Left lung (tissue), 10 donors: ENCODE data around the gene WDR26. TPM values are rescaled to one million over a fixed set of nuclear protein-coding genes. Genes with fewer than 3 reads are reported as not detected.

Source experiments
- ATAC-seq: fragments of 200-7000 bp; cut with Tn5 transposase; one replicate; pipeline ENCODE4 v1.9.1; 2020; ENCODE audit warnings: moderate library complexity
- DNase-seq, 4 donors: peaks; one replicate each; pipeline ENCODE4 v3.0.0-alpha.2; 2013 to 2020
- H3K27ac ChIP-seq, 2 donors: fragments of 200-600 bp; sonication (generic) in 1 of 2; one replicate each; pipeline versions ENCODE4 v1.5.0 to v1.8.0; 2020 to 2021
- H3K27me3 ChIP-seq, 2 donors: fragments of 200-600 bp; sonication (generic) in 1 of 2; one replicate each; pipeline versions ENCODE4 v1.5.0 to v1.8.0; 2020 to 2021
- H3K36me3 ChIP-seq, 2 donors: fragments of 200-600 bp; sonication (generic) in 1 of 2; one replicate each; pipeline versions ENCODE4 v1.5.0 to v1.8.0; 2020 to 2021
- H3K4me1 ChIP-seq, 2 donors: fragments of 200-600 bp; one replicate each; pipeline ENCODE4 v1.8.0; 2021
- H3K4me3 ChIP-seq, 2 donors: fragments of 200-600 bp; sonication (generic) in 1 of 2; one replicate each; pipeline versions ENCODE4 v1.5.0 to v1.8.0; 2020 to 2021; ENCODE audit warnings: mild to moderate bottlenecking in 1 of 2
- H3K9me3 ChIP-seq, 2 donors: fragments of 200-600 bp; sonication (generic) in 1 of 2; one replicate each; pipeline versions ENCODE4 v1.5.0 to v1.8.0; 2020 to 2021
- CTCF ChIP-seq, 2 donors: fragments of 200-600 bp; sonication (generic) in 1 of 2; IDR thresholded peaks; one replicate each; pipeline versions ENCODE4 v1.5.0 to v1.8.0; 2021; ENCODE audit warnings: antibody characterized with exemption in 2 of 2
- intact Hi-C, 2 donors: fragments of 100-400 bp; cut with DNase I; formaldehyde crosslinking; loops; one replicate each; pipeline versions ENCODE4 v1.11.2 to v1.14.2; 2022
- polyA plus RNA-seq, 6 donors: library from polyadenylated mRNA; unstranded; fragments of 120-200 nt; gene quantifications; one replicate each; pipeline ENCODE4 v1.2.1, GENCODE V29; 2013; ENCODE audit not compliant: insufficient read length in 6 of 6
- total RNA-seq, 2 donors: library from RNA; stranded (reverse); fragmentation: NEBNext Ultra II Directional; extraction: Animal tissue kit (Norgen Biotek cat#: 25700); gene quantifications; one replicate each; pipeline ENCODE4 v1.2.1, GENCODE V29; 2021
- donor health status: DM: no; HTN: yes; CAD: no.
- donor health status: DM: no; HTN: no; CAD: no.

The WDR26 gene
- total and polyA plus RNA-seq, 8 donors: 84.5 to 108 (median 97.5) TPM

- intact Hi-C loops: no loop called here
- peak in 1 of 4 donors; percentile 46 for DNase-seq
Observed at GRCh38 chr1:224435318-224435763, 744 bp upstream of the WDR26 start.

GRCh38 chr1:224433701-224434672 is 610 bp downstream of the WDR26 start:
- ATAC-seq (peak; percentile 16), DNase-seq (peak; percentile 27 to 90 (median 52))
- Histone ChIP-seq H3K27ac (peak overlapping the region; percentile 94 to 96), H3K9me3 (no peaks in the 10 kb centered on the region), H3K4me1 (peaks cover 33 to 60% of the 10 kb centered on the region in 2 donors), H3K27me3 (no peaks in the 10 kb centered on the region), H3K36me3 (peaks cover 0 to 10% of the 10 kb centered on the region in 2 donors), H3K4me3 (peak overlapping the region; percentile 72 to 93)
- TF ChIP-seq CTCF (IDR thresholded peaks at IDR 0.05): no peak
- intact Hi-C loops: no loop called here

More at GRCh38 chr1:224435318-224435763, 744 bp upstream of the WDR26 start:
- peak; percentile 25 for ATAC-seq
- no peak for TF ChIP-seq CTCF (IDR thresholded peaks at IDR 0.05)
- H3K9me3 ChIP-seq: no peaks in the 10 kb centered on the region
- peaks cover 0 to 9% of the 10 kb centered on the region in 2 donors for H3K36me3 ChIP-seq
- H3K27me3 ChIP-seq: no peaks in the 10 kb centered on the region
- H3K4me3 ChIP-seq: peak overlapping the region; percentile 83 to 93
- H3K4me1 ChIP-seq: peaks cover 24 to 46% of the 10 kb centered on the region in 2 donors
- H3K27ac ChIP-seq: peak overlapping the region; percentile 94 to 95

GRCh38 chr1:224433041-224433691 is 1.4 kb downstream of the WDR26 start:
- H3K27ac ChIP-seq: peak overlapping the region; percentile 94 to 96
- TF ChIP-seq CTCF (IDR thresholded peaks at IDR 0.05): no peak
- H3K4me3 ChIP-seq: peak overlapping the region; percentile 72 to 93
- ATAC-seq (peak; percentile 14), DNase-seq (peak in 3 of 4 donors; percentile 19 to 78 (median 36))
- intact Hi-C loops: no loop called here
- H3K4me1 ChIP-seq: peaks cover 33 to 68% of the 10 kb centered on the region in 2 donors
- no peaks in the 10 kb centered on the region for H3K27me3 ChIP-seq
- H3K9me3 ChIP-seq: no peaks in the 10 kb centered on the region
- H3K36me3 ChIP-seq: peaks cover 0 to 18% of the 10 kb centered on the region in 2 donors

GRCh38 chr1:224432672-224433040 is 1.9 kb downstream of the WDR26 start:
- DNase-seq (peak in 1 of 4 donors; percentile 10), ATAC-seq (peak; percentile 18)
- H3K4me3 ChIP-seq: peak overlapping the region; percentile 72 to 93
- H3K36me3 ChIP-seq: peaks cover 0 to 22% of the 10 kb centered on the region in 2 donors
- TF ChIP-seq CTCF (IDR thresholded peaks at IDR 0.05): no peak
- H3K4me1 ChIP-seq: peaks cover 34 to 73% of the 10 kb centered on the region in 2 donors
- H3K27me3 ChIP-seq: no peaks in the 10 kb centered on the region
- intact Hi-C loops: no loop called here
- H3K27ac ChIP-seq: peak overlapping the region; percentile 94 to 96
- H3K9me3 ChIP-seq: no peaks in the 10 kb centered on the region
